ENCODE data around the gene L3MBTL2.

Gene L3MBTL2

DNA sequence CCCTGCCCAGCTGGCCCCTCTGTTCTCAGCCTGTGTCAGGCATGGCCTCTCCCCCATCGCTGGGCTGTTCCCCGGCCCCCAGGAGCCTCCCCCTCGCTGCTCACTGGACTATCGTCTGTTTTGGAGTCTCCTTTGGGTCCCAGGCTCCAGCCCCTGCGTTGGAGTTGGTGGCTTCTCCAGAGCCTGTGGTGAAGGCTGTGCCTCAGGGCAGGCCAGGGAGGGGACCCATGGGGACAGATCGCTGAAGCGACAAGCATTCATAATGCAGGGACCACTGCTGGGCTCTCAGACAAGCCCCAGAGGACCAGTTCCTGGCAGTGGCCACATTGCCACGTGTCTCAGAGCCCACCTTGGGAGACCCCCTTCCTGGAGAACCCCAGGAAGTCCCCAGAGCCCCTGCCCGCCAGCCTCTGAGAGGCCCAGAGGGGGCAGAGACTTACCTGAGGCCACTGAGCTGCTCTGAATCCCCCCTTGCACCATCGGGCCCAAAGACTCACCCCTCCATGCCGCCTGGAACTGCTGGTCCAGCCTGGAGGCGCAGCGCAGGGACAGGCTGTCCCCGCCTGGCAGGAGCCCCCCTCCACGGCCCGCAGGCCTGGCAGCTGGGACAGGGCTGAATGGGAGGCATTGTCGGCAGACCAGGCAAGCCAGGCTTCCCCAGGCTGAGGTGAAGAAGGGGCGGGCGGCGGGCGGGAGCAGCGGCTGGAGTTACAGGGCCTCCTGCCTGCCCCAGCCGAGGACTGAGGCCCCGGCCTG, 35.4 kb downstream of the L3MBTL2 start, which contains the start of gene CHADL:
Gene CHADL, minus strand, starts transcription at position 555 of the 756 bp plus-strand sequence. Its CDS starts 50 bp downstream, at position 505.
- Histone ChIP-seq H3K27me3 (ENCODE audit: control insufficient read depth in 2 of 2, insufficient read depth in 2 of 2, low read length in 2 of 2) (no peaks in the 10 kb centered on the region), H3K9me3 (ENCODE audit: control insufficient read depth in 2 of 2, low read length in 2 of 2) (no peaks in the 10 kb centered on the region), H3K4me1 (ENCODE audit: control insufficient read depth in 2 of 2, insufficient read depth in 2 of 2, low read length in 2 of 2) (peaks cover 10 to 11% of the 10 kb centered on the region in 2 donors), H3K9ac (ENCODE audit: low read depth in 1 of 2, low read length in 2 of 2) (no peak within 1 kb of the TSS), H3K4me3 (ENCODE audit: low read length in 2 of 2) (no peak within 1 kb of the TSS), H3K27ac (ENCODE audit: low read depth in 2 of 2, low read length in 2 of 2) (no peak within 1 kb of the TSS), H3K36me3 (ENCODE audit: control insufficient read depth in 2 of 2, insufficient read depth in 2 of 2, low read length in 2 of 2) (peaks cover 2 to 3% of the 10 kb centered on the region in 2 donors)

DNA sequence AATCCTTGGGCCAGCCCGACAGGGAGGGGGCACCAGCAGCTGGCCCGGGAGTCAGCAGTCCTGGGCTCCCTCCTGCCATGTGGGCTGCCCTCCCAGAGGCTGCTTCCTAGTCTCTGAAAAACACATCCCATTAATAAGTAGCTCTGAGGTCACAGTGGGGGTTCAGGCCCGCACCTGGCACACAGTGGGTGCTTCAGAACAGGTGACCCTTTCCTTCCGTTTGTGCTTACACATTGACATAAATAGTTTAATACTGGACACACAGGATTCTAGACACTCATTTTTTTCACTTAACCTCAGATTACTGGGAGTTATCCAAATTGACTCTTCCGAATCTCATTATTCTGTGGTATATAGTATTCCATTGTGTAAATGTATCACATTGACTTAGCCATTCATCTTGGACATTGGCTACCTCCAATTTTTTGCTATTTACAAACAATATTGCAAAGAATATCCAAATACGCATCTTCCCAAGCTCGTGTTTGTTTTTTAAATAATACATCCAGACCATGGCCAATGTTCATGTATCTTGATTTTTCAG, 36.1 kb downstream of the L3MBTL2 start:
- Histone ChIP-seq H3K36me3 (ENCODE audit: control insufficient read depth in 2 of 2, insufficient read depth in 2 of 2, low read length in 2 of 2) (peaks cover 8% of the 10 kb centered on the region in 2 donors), H3K4me1 (ENCODE audit: control insufficient read depth in 2 of 2, insufficient read depth in 2 of 2, low read length in 2 of 2) (peaks cover 10 to 11% of the 10 kb centered on the region in 2 donors), H3K4me3 (ENCODE audit: low read length in 2 of 2) (no peak overlapping the region), H3K9ac (ENCODE audit: low read depth in 1 of 2, low read length in 2 of 2) (no peak overlapping the region), H3K27ac (ENCODE audit: low read depth in 2 of 2, low read length in 2 of 2) (no peak overlapping the region), H3K27me3 (ENCODE audit: control insufficient read depth in 2 of 2, insufficient read depth in 2 of 2, low read length in 2 of 2) (no peaks in the 10 kb centered on the region), H3K9me3 (ENCODE audit: control insufficient read depth in 2 of 2, low read length in 2 of 2) (no peaks in the 10 kb centered on the region)

DNA sequence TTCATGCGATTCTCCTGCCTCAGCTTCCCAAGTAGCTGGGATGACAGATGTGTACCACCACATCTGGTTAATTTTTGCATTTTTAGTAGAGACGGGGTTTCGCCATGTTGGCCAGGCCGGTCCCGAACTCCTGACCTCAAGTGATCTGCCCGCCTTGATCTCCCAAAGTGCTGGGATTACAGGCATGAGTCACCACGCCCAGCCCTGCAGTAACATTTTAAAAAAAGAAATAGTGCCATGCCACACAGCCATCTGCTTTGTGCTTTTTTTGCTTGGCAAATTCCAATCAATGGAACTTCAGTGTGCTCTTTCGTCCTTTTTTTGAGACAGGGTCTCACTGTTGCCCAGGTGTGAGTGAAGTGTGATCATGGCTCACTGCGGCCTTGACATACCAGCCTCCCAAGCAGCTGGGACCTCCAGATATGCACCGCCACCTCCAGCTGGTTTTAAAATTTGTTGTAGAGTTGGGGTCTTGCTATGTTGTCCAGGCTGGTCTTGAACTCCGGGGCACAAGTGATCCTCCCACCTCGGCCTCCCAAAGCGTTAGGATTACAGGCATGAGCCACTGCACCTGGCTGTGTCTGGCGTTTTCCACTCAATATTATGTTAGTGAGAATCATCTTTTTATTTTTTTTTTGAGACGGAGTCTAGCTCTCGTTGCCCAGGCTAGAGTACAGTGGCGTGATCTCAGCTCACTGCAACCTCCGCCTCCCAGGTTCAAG, 37.4 kb downstream of the L3MBTL2 start:
- H3K9ac ChIP-seq (ENCODE audit: low read depth in 1 of 2, low read length in 2 of 2) = no peak overlapping the region
- H3K9me3 ChIP-seq (ENCODE audit: control insufficient read depth in 2 of 2, low read length in 2 of 2) = no peaks in the 10 kb centered on the region
- H3K4me3 ChIP-seq (ENCODE audit: low read length in 2 of 2) = no peak overlapping the region
- no peak overlapping the region for H3K27ac ChIP-seq (ENCODE audit: low read depth in 2 of 2, low read length in 2 of 2)
- no peaks in the 10 kb centered on the region for H3K27me3 ChIP-seq (ENCODE audit: control insufficient read depth in 2 of 2, insufficient read depth in 2 of 2, low read length in 2 of 2)
- peaks cover 2 to 4% of the 10 kb centered on the region in 2 donors for H3K4me1 ChIP-seq (ENCODE audit: control insufficient read depth in 2 of 2, insufficient read depth in 2 of 2, low read length in 2 of 2)
- H3K36me3 ChIP-seq (ENCODE audit: control insufficient read depth in 2 of 2, insufficient read depth in 2 of 2, low read length in 2 of 2) = peaks cover 14 to 19% of the 10 kb centered on the region in 2 donors

DNA sequence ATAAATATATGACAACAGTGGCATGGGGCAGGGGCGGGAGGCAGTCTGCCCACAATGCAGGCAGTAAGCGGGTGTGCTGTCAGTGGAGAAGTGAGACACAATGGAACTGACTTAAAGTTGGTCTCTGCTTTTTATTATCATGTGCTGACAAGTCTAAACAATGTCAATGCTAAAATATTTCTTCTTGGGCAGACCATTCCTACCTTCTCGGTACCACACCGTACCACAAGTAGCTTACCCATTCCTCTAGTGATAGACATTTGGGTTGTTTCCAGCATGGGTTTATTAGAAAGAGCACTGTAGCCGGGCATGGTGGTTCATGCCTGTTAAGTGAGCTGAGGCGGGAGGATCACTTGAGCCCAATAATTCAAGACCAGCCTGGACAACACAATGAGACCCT, 38.2 kb downstream of the L3MBTL2 start:
- H3K36me3 ChIP-seq (ENCODE audit: control insufficient read depth in 2 of 2, insufficient read depth in 2 of 2, low read length in 2 of 2) = peaks cover 22 to 23% of the 10 kb centered on the region in 2 donors
- H3K27ac ChIP-seq (ENCODE audit: low read depth in 2 of 2, low read length in 2 of 2) = no peak overlapping the region
- H3K4me3 ChIP-seq (ENCODE audit: low read length in 2 of 2) = no peak overlapping the region
- no peaks in the 10 kb centered on the region for H3K9me3 ChIP-seq (ENCODE audit: control insufficient read depth in 2 of 2, low read length in 2 of 2)
- no peak overlapping the region for H3K9ac ChIP-seq (ENCODE audit: low read depth in 1 of 2, low read length in 2 of 2)
- no peaks in the 10 kb centered on the region for H3K27me3 ChIP-seq (ENCODE audit: control insufficient read depth in 2 of 2, insufficient read depth in 2 of 2, low read length in 2 of 2)
- H3K4me1 ChIP-seq (ENCODE audit: control insufficient read depth in 2 of 2, insufficient read depth in 2 of 2, low read length in 2 of 2) = no peaks in the 10 kb centered on the region

DNA sequence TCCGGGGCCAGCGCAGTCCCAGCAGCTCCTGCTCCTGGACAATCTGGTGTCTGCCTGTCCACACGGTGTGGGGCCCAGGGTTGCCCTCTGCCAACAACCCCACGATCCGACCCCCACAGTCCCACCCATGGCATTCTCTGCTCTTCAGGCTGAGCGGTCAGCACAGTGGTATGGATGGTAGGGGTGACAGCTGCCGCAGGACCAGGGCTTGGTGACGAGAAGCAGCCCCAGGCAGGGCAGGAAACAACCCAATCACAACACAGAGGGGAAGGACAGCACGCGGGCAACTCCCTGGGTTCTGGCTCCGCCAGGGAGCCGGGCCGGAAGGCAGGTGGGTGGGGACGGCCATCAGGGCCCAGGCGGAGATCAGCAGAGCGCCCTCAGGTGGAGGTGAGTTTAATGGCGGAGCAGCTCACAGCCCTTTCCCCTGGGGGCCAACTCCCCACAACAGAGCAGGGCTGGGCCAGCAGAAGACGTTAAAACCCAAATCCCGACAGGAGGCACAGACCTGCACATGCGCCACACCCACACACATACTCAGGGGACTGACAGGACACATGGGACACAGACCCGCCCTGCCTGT, 40.9 kb downstream of the L3MBTL2 start:
- peaks cover 48 to 50% of the 10 kb centered on the region in 2 donors for H3K36me3 ChIP-seq (ENCODE audit: control insufficient read depth in 2 of 2, insufficient read depth in 2 of 2, low read length in 2 of 2)
- no peak overlapping the region for H3K27ac ChIP-seq (ENCODE audit: low read depth in 2 of 2, low read length in 2 of 2)
- no peak overlapping the region for H3K9ac ChIP-seq (ENCODE audit: low read depth in 1 of 2, low read length in 2 of 2)
- no peaks in the 10 kb centered on the region for H3K27me3 ChIP-seq (ENCODE audit: control insufficient read depth in 2 of 2, insufficient read depth in 2 of 2, low read length in 2 of 2)
- H3K9me3 ChIP-seq (ENCODE audit: control insufficient read depth in 2 of 2, low read length in 2 of 2) = no peaks in the 10 kb centered on the region
- H3K4me3 ChIP-seq (ENCODE audit: low read length in 2 of 2) = no peak overlapping the region
- H3K4me1 ChIP-seq (ENCODE audit: control insufficient read depth in 2 of 2, insufficient read depth in 2 of 2, low read length in 2 of 2) = no peaks in the 10 kb centered on the region

DNA sequence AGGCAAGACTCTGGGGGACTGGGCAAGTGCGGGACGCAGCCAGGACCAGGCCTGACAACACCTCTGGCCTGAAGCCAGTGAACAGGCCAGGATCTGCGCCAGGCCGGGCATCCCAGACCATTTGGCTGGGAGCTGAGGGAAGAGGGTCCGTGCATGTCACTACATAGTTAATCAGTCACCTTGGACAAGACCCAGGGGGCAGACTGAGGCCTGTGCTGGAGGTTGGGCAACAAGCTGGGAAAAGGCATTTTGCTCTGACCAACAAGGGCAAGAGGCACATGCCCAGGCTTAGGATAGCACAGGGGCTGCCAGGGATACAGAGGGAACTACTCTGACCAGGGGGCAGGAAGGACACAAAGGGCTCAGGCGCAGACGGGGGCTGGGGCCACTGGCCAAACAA, 42.6 kb downstream of the L3MBTL2 start:
- Histone ChIP-seq H3K27ac (ENCODE audit: low read depth in 2 of 2, low read length in 2 of 2) (no peak overlapping the region), H3K9me3 (ENCODE audit: control insufficient read depth in 2 of 2, low read length in 2 of 2) (no peaks in the 10 kb centered on the region), H3K4me1 (ENCODE audit: control insufficient read depth in 2 of 2, insufficient read depth in 2 of 2, low read length in 2 of 2) (no peaks in the 10 kb centered on the region), H3K9ac (ENCODE audit: low read depth in 1 of 2, low read length in 2 of 2) (no peak overlapping the region), H3K27me3 (ENCODE audit: control insufficient read depth in 2 of 2, insufficient read depth in 2 of 2, low read length in 2 of 2) (no peaks in the 10 kb centered on the region), H3K36me3 (ENCODE audit: control insufficient read depth in 2 of 2, insufficient read depth in 2 of 2, low read length in 2 of 2) (peaks cover 53 to 63% of the 10 kb centered on the region in 2 donors), H3K4me3 (ENCODE audit: low read length in 2 of 2) (no peak overlapping the region)

DNA sequence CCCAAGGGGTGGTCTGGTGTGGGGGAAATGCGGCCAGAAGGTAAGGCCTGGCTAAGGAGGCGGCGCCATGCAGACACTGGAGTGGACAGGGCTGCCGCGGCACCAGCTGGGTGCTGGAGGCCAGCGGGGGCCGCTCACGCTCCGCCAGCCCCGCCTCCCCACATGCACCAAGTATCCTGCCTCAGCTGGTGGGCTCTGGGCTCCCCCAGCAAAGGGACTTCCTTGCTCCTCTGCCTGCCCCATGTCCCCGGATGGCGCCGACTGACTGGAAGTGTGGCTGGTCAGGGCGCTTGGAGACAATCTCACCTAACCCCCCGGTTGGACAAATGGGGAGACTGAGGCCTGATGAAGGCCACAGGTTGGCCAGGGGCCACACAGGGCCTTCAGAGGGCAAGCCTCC, 43.2 kb downstream of the L3MBTL2 start:
- Histone ChIP-seq H3K4me3 (ENCODE audit: low read length in 2 of 2) (no peak overlapping the region), H3K4me1 (ENCODE audit: control insufficient read depth in 2 of 2, insufficient read depth in 2 of 2, low read length in 2 of 2) (no peaks in the 10 kb centered on the region), H3K36me3 (ENCODE audit: control insufficient read depth in 2 of 2, insufficient read depth in 2 of 2, low read length in 2 of 2) (peaks cover 57 to 68% of the 10 kb centered on the region in 2 donors), H3K9me3 (ENCODE audit: control insufficient read depth in 2 of 2, low read length in 2 of 2) (no peaks in the 10 kb centered on the region), H3K27ac (ENCODE audit: low read depth in 2 of 2, low read length in 2 of 2) (no peak overlapping the region), H3K9ac (ENCODE audit: low read depth in 1 of 2, low read length in 2 of 2) (no peak overlapping the region), H3K27me3 (ENCODE audit: control insufficient read depth in 2 of 2, insufficient read depth in 2 of 2, low read length in 2 of 2) (no peaks in the 10 kb centered on the region)

DNA sequence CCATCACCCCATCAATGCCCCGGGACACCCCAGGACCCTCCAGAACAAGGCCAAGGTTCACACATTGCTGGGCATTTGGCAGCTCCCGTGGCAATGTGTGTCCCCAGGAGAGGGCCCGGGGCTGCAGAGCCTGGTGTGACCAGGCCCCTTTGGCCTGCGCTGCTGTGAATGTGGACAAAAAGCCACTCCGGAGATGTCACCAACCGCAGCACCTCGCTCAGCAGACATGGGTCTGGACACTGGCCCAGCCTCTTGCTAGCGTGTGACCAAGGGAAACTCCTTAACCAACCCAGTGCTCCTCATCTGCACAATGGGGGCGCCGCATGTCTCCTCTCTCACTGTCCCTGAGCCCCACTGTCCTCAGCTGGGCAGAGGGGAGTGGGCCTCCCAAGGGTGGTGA, 43.6 kb downstream of the L3MBTL2 start:
- H3K27ac ChIP-seq (ENCODE audit: low read depth in 2 of 2, low read length in 2 of 2) = no peak overlapping the region
- H3K4me1 ChIP-seq (ENCODE audit: control insufficient read depth in 2 of 2, insufficient read depth in 2 of 2, low read length in 2 of 2) = no peaks in the 10 kb centered on the region
- H3K9ac ChIP-seq (ENCODE audit: low read depth in 1 of 2, low read length in 2 of 2) = no peak overlapping the region
- no peaks in the 10 kb centered on the region for H3K9me3 ChIP-seq (ENCODE audit: control insufficient read depth in 2 of 2, low read length in 2 of 2)
- H3K4me3 ChIP-seq (ENCODE audit: low read length in 2 of 2) = no peak overlapping the region
- H3K36me3 ChIP-seq (ENCODE audit: control insufficient read depth in 2 of 2, insufficient read depth in 2 of 2, low read length in 2 of 2) = peaks cover 57 to 69% of the 10 kb centered on the region in 2 donors
- H3K27me3 ChIP-seq (ENCODE audit: control insufficient read depth in 2 of 2, insufficient read depth in 2 of 2, low read length in 2 of 2) = no peaks in the 10 kb centered on the region

DNA sequence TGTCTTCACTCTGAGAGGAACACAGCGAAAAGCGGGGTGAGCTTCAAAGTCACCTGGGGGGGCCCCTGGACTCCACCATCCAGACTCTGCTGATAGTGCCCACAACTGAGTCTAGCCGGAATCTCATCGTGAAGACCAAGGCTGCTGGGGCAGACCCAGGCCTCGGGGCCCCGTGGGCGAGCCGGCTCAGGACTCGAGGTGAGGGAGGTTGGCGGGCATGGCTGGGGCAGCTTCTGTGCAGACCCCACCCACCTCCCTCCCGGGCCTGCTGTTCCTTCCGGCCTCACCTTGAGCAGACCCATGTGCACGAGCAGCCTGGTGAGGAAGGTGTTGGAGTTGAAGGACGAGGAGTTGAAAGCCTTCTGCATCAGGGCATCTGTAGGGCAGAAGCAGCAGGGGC, 44.3 kb downstream of the L3MBTL2 start:
- H3K9me3 ChIP-seq (ENCODE audit: control insufficient read depth in 2 of 2, low read length in 2 of 2) = no peaks in the 10 kb centered on the region
- no peaks in the 10 kb centered on the region for H3K27me3 ChIP-seq (ENCODE audit: control insufficient read depth in 2 of 2, insufficient read depth in 2 of 2, low read length in 2 of 2)
- H3K4me3 ChIP-seq (ENCODE audit: low read length in 2 of 2) = no peak overlapping the region
- no peak overlapping the region for H3K27ac ChIP-seq (ENCODE audit: low read depth in 2 of 2, low read length in 2 of 2)
- H3K4me1 ChIP-seq (ENCODE audit: control insufficient read depth in 2 of 2, insufficient read depth in 2 of 2, low read length in 2 of 2) = no peaks in the 10 kb centered on the region
- peaks cover 62 to 75% of the 10 kb centered on the region in 2 donors for H3K36me3 ChIP-seq (ENCODE audit: control insufficient read depth in 2 of 2, insufficient read depth in 2 of 2, low read length in 2 of 2)
- no peak overlapping the region for H3K9ac ChIP-seq (ENCODE audit: low read depth in 1 of 2, low read length in 2 of 2)

DNA sequence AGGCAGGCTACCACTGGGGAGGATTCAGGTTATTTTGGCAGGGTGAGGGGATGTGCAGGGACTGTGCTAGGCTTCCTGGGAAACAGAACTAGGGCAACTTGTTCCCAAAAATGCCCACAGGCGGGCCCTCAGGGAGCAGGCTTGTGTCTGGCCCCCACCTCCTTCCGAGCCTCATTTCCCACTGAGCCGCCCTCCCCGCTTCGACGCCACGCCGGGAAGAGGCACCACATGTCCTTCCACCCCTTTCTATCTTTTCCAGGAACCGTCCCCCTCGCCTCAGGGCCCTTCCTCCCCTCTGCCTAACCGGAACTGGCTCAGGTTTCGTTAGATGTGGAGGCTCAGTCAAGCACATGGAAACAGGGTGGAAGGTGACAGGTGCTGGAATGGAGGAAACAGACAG, 45.0 kb downstream of the L3MBTL2 start:
- H3K36me3 ChIP-seq (ENCODE audit: control insufficient read depth in 2 of 2, insufficient read depth in 2 of 2, low read length in 2 of 2) = peaks cover 65 to 76% of the 10 kb centered on the region in 2 donors
- H3K27me3 ChIP-seq (ENCODE audit: control insufficient read depth in 2 of 2, insufficient read depth in 2 of 2, low read length in 2 of 2) = no peaks in the 10 kb centered on the region
- H3K9me3 ChIP-seq (ENCODE audit: control insufficient read depth in 2 of 2, low read length in 2 of 2) = no peaks in the 10 kb centered on the region
- no peak overlapping the region for H3K9ac ChIP-seq (ENCODE audit: low read depth in 1 of 2, low read length in 2 of 2)
- H3K4me3 ChIP-seq (ENCODE audit: low read length in 2 of 2) = no peak overlapping the region
- no peak overlapping the region for H3K27ac ChIP-seq (ENCODE audit: low read depth in 2 of 2, low read length in 2 of 2)
- no peaks in the 10 kb centered on the region for H3K4me1 ChIP-seq (ENCODE audit: control insufficient read depth in 2 of 2, insufficient read depth in 2 of 2, low read length in 2 of 2)

All from mucosa of rectum (tissue), 2 donors.